ENCODE measurements around the gene SMAD6.

The SMAD6 gene

DNA sequence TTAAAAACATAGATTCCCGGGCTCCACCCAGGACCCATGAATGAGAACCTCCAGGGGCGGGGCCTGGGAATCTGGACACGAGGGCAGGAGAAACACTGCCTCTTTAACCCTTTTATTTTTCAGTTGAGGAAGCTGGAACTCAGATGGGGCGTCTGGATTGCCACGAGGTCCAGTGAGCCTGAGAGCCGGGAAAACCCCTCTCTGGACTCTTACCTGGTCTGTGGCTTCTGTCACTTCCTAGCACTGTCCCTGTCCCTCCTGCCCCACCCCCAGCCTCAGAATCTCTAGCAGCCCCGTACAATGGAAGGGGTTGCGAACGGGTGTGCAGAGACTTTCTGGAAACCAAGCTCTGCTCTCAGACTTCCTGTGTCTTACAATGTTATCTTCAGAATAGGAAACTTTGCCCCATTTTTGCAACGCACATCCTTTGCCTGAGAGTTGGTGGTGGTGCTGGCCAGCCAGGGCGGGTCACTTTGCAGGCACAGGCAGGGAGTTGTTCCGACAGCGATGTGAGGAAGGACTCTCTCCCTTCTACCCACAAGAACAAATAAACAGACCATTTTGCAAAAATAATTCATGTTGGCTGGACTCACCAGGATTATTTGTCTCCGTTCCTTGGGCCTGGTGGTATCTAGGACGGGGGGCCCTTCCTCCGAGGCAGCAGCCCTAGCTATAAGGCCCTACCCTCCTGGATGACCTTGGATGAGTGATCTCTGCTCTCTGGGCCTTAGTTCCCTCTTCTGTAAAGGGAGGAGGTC is 59.1 kb downstream of the SMAD6 start:
- DNase-seq = no peak

DNA sequence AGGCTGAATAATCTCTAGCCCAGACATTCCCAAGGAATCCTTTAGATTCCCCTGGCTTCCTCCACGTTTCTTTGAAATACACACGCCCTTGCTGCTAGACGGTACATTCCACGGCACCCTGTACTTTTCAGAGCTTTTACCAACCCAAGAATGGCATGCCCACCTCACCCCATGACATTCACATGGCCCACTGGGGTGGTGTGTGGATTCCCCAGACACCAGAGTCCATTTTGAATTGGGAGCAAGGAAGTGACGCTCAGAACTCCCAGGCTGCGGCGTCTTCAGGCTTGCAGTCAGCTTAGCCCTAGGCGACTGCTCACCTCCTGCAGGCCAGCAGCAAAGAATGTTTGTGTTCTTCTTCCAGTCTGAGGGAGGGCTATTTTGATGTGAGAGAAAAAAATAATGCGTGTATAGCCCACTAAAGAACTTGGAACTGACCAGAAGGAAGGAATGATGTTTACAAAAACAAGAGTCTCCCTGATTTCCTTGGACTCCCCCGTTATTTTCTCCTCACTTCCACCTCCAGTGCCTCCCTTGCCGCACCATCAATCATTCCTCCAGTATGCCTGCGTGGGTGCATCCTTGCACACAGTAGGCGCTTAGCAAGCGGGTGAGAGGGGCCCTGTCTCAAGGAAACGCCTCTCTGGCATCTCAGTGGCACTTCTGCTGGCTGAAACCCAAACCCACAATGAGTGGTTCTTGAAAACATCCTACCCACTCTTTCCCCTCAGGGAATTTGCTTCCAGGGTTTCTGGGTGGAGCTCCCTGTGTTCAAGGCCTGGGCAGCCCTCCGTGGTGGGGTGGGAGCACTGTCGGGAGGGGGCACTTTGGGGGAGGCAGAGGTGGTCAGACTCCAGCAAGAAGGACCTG is 59.9 kb downstream of the SMAD6 start:
- DNase-seq = no peak

DNA sequence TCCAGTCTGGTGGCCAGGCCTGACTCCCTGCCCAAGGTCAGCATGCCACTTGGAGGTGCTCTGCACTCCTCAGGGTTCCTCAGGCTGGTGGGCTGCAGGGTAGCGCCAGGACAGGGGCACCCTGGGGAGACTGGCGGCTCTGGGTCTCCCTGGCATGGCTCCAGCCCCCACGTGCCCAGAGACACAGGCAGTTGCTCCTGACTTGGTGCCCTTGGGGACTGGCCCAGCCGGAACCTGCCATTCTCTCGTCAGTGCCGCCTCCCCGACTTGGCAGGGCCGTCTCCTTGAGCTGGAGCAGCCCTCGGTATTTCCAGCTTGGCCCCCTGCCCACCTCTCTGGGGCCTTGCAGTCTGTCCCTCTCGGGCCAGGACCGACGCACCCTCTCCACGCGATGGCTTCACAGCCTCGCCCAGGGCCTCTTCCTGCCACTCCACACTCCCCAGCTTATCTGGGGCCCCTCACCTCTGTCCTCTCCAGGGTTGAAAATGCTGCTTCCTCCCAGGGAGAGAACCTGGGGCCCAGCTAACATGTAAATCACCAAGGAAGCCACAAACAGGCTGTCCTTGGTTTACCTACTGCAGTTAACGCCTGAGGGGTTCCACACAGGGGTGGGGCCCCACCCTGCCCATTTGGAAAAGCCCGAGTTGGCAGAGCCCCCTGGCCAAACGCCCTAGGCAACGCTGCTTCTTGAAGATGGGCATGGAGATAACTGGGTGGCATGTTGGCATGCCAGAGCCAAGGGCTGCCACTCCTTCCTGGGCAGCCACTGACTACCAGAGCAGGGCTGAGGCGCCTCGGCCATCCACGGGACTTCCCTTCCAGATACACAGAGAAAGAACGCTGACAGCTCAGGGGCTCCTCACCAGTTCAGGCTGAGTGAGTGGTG is 61.4 kb downstream of the SMAD6 start:
- no peak for DNase-seq

DNA sequence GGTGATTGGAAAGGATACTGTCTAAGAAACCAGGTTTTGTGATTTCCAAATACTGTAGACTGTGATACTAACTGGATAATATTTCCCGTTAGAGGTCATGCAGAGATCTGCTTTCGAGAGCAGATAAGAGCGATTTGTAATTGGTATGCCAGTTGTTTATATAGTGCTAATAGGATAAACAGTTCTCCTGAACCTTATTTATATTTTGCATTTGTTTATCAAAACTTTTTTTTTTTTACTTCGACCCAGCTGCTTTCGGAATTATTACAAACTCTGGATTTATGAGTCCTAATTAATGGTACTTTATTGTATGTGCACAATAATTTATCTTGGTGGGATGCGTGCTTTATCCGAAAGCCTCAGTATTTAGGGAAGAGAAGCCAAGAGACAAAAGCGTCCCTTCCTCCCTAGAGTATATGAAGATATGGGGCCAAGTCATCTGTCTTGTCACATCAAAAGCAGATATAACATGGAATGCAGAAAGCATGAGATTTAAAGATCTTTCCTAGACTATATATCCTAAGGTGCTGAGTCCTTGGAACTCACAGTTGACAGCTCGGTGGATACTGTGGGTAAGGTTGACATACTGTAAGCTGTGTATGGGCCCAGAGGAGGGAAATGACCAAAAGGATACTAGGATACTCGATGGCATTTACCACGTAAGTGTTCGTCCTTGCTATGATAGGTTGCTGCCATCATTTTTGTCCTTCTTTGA is 62.2 kb downstream of the SMAD6 start:
- DNase-seq = no peak

DNA sequence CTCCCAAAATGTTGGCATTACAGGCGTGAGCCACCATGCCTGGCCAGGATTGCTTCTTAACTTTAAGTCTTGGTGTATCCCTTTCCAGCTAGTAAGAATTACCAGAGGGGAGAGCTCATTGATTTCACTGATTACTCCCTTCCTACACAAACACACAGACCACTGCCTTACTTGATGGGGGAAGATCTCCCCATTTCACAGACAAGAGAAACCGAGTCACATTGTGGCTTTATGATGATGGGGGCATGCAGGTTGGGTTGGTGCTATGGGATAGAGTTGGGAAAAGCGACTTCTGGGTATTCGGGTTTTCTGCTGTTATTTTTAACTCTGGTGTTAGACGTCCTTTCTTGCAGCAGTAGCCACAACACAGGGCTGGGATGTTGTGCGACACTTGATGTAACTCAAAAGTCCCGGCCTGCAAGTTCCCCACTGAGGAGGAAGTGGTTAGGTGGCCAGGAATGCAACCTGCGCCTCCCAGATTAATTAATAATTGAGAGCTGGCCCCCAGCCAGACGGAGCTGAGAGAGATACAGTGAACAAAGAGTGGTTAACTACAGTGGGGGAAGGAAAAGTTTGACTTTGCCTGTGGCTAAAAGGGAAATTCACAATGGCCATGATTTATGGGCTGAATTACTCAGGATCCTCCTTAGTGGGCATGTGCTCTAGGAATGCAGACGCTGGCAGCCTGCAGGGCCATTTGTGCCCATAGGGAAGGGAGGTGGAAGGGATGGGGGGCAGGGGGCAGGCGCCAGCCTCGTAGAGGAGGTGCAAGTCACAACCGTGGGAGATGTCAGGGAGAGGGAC is 63.6 kb downstream of the SMAD6 start:
- no peak for DNase-seq

DNA sequence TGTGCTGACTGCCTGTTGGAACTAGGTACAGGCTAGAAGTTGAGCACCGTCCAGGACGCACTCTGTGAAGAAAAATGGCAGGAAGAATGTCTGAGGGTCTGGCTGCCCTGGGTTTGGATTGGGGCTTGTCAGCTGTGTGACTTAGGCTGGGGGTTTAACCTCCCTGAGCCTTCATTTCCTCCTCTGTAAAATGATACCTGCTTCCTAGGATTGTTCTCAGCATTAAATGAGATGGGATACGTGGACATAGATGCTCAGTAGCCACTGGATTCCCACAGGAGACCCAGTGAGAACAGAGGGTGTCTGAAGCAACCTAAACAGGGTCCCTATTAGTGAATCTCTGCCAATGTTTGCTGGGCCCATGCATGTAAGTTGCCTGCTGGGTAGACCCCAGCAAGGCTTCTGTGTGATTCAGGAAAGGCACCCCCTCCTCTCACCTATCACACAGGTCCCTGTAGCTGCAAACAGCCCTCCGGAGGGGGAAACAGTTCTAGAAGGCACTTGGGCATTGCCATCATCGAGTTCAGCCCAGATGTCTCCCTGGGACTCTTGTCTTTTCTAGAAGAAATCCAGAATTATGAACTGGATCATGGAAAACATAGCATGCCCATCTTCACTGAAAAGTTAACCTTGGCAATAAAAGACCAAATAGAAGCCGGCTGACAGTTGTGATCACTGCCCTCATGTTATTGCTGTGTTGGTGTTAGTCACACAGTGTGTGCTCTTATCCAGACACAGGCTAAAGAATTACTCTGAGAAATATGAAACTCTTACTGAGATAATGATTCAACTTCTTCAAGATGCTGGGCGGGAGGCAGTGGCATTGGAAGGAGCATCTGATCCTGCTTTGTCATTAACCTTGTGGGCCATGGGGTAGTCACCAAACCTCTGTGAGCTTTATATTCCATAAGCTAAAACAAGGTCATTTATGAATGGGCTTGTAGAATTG is 64.5 kb downstream of the SMAD6 start:
- no peak for DNase-seq

DNA sequence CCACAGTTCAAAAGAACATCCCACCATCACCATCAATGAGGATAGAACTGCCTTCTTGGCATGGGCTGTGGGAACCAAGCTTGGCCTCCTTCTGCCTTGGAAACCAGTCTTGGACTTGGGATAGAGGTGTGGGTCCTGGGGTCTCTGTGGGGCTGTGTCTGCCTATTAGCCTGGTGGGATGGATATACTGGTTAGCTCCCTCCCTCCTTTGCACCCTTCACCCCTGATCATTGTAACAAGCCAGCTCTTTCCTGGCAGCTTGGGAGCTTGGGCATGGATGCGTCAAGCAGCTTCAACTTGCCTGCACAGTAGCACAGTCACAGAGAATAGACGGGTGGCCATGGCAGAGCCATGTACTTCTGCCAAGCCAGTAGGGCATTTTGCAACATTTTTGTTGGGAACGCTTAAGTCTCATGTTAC is 65.2 kb downstream of the SMAD6 start:
- DNase-seq = no peak

DNA sequence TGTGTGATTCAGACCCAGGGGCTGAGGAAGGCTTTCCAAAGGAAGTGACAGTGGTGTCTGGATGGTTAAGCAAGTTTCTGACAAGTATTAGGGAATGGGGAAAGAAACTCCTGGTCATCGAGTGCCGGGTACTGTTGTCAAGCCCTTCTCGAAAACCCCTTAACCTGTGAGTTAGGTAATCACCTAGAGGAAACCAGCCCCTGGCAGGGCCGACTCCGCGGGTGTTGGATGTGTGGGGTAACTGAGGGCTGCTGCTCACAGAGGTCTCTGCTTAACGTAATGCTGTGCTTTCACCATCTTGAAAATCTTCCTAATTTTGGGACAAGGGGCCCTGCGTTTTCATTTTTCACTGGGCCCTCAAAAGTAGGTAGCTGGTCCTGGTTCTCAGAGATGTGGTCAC is 67.0 kb downstream of the SMAD6 start:
- DNase-seq = no peak

DNA sequence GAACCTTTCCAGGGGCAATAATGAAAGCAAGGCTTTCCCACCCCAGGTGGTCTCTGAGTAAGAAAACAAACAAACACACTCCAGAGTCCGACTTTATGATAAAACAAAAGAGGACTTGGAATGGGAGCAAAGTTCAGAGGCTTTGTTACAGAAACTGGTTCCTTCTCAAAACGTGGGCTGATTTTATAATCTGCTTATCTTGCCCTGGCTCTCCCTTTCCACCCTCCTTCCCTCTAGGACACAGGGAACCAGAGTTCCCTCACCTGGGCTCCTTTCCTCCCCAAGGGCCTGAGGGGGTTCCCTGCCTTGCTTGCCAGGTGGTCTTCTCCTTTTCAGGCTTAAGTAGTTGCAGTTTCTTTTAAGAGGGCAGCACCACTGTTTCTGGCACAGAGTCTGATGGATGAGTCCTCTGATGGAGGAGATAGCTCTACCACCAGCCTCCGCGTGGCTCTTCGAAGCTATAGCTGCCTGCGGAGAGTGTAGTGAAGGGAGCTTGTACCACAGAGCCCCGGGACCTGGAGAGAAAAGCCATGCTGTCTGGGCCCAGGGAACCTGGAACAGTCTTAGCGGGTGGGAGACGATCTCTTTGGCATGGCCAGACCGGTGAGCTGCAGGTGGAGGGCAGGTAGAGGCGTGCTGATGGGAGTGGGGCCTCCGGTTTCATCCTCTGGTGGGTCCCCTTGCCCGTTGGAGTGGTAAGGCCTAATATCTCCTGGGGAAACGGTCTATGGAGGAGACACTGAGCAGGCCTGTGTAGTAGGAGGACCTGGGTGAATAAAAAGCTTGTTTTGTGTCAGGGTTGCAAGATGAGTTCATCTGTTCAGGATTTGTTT is 68.7 kb downstream of the SMAD6 start:
- DNase-seq = no peak

DNA sequence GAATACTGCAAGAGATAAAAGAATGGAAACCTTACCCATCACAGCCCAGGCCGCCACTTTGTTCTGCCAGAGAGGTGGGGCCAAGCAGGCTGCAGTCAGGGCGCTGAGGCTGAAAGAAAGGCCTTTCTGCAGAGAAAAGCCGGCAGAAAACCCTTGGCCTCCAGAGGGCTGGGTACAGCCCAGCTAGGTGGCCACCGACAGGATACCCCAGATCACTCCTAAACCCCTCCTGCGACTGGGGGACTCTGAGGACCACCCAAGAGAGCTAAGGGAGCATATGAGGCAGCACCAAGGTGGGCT is 69.3 kb downstream of the SMAD6 start:
- DNase-seq = no peak

DNA sequence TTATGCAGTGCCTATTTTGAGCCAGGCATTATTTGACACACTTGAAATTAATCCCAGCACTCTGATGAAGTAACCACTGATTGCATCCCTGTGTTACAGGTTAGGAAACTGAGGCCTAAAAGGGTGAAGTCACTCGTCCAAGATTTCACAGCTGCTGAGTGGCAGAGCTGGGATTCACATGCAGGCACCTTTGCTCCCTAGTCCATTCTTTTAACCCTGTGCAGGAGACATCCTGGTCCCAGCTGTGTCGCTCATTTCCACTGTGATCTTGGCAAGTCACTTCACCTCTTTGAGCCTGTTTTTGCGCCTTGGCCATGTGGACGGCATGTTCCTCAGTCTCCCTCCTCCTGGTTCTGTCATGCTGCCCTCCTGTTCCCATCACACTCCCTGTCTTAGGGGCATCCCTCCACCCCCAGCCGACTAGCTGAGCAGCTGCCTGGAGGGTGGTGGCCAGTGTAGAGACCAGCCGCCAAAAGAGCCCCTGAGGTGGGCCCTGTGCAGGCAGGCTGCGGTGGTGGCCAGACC is 70.6 kb downstream of the SMAD6 start:
- DNase-seq = no peak

DNA sequence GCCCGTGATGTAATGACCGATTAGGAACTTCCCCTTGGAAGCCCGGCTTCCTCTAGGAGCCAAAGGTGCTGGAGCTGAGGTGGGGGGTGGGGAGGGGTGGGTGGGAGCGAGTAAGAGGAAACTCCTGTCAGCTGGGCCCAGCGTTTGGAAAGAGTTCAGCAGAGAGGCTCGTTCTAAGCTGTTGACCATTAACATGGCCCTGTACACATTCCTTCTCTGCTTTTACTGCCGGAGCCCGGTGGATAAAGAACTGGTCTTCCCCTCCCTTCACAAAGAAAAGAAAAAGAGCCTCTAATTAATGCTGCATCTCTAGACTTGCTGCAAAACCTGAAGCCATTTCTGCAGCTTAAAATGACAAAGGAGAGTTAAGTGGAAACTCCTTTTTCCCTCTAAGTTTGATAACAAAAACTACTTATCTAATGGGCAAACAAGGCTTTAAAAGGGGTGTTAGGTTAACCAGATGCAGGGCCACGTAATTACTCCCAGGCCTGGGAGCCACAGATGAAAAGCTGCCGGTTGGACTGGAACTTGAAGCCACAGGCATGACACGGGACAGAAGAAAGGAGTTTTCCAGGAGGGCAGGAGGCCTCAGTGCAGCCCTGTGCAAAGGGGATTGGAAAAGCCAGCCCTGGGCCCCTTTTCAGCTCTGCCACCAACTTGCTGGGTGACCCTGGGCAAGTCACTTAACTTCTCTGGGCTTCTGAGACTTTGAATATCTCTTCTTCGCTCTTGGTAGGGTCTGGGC is 71.3 kb downstream of the SMAD6 start:
- no peak for DNase-seq

DNA sequence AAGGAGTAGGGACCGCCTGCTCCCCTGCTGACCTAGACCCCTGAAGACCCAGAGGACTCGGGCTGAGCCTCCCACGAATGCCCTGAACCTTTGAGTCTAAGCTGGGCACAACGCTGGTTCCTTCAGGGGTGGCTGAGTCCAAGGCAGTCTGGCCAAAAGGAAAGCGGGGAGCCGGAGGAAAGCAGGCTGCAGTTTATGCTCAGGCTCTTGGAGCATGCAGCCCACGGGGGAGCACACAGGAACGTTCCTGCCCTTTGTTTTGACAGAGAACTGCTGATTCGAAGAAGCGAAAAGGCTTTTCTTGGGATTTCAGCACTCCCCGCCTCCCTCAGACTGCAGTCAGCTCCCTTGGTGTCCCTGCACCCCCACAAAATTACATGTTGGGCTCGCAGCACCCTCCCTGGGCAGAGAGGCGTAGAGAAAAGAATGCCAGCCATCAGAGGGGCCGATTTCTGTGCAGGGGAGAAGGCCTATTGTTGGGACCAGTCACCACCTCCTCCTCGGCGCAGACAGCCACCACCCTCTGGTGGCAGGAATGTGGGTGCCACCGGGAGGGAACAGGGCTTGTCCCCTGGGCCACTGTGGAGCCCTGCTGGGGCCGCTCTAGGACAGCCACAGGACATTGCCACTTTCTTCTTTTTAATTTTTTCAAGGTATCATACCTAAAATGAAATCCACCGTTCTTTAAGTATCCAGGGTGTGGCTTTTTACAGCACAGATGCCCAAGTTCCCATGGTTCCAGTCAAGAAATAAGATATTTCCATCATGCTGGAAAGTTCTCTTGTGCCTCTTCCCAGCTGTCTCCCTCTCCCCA is 72.2 kb downstream of the SMAD6 start:
- DNase-seq = peak; percentile 58

DNA sequence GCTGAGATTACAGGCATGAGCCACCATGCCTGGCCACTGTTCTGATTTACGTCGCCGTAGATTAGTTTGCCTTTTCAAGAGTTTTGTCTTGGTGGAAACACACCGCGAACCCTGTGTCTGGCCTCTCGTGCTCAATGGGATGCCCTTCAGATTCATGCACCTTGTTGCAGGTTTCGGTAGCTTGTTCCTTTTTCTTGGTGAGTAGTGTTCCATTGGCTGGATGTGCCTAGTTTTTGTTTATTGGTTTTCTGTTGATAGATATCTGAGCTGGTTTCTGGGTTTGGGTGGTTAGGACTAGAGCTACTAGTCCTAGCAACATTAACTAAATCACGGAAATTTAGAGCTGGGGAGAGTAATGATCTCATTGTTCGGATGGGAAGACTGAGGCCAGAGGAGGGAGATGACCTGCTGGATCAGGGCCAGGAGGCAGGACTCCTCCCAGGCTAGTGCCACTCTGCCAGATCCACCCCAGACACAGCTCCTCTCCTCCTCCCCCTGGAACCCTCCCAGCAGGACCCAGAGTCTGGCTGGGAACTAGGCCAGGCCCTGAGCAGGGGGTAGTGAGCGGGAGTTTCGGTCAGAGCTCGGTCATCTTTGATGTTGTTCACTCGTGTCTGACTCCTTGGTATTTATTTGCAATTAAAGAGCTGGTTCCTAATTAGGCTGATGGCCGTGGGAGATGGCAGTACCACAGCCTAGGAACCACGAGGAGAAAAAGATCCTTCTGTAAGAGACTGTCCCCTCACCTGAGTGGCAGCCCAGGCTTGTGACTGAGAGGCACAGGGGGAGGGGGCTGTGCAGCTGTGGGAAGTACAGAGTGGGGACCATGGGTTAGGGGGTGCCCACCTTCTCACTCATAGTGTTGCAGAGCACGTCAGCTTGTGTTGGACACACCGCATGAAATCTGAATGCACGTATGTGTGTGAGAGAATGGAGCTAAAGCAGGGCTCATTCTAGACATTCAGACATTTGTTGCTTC is 73.4 kb downstream of the SMAD6 start:
- DNase-seq = no peak

DNA sequence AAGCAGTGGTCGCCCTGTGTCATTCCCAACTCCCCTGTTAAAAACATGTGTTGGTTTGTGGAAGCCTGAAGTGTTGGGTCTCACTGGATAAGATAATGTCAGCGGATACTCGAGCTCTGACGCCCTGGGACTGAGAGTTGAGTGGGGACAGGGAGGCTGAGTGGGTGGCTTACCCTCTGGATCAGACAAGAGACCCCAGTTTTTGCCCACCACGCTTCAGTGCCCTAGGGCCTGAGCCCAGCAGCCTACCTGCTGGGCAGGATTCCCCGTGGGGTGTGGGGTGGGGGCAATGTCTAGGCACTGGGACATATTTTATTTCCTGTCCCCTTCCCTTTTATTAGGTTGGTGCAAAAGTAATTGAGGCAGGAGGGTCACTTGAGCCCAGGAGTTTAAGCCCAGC is 75.0 kb downstream of the SMAD6 start:
- DNase-seq = no peak

DNA sequence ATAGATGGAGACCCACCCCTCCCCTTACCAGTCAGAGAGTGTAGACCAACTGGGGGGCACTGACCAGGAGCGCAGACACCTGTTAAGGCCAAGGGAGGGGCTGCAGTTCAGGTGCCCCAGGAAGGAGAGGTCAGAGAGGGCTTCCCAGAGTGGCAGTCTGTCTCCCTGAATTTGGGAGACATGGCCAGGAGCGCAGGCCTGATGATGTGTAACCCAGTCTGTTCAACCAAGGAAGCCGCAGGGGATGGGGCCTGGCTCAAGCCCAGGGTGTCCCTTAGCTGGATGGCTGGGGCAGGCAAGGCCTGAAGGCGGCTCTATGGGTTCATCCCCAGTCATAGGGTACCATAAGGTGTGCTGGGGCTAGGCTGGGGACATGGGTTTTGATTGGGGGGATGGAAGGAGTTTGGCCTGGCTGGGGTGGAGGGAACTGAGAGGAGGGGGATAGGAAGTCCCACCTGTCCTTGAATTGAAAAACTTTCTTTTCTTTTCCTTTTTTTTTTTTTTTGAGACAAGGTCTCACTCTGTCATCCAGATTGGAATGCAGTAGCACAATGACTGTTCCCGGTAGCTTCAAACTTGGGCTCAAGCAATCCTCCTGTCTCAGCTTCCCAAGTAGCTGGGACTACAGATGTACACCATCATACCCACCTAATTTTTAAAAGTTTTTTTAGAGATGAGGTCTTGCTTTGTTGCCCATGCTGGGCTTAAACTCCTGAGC is 75.7 kb downstream of the SMAD6 start:
- DNase-seq = no peak
